PC-9 (cell line): Measurements from ENCODE around the gene AK8.

ENCODE experiments used
- CTCF ChIP-seq: fragments of 200-600 bp; sonication (generic); conservative IDR thresholded peaks from 2 replicates; pipeline ENCODE4 v1.6.1; 2017; ENCODE audit warnings: mixed run types, antibody characterized with exemption, mild to moderate bottlenecking, moderate library complexity
- EZH2 ChIP-seq: fragments of 200-600 bp; sonication (generic); IDR thresholded peaks from 2 replicates; pipeline ENCODE4 v1.8.0; 2017; ENCODE audit warnings: antibody characterized with exemption, low read depth

GRCh38 chr9:132833550-132834121 lies 44.4 kb downstream of the AK8 start:
- TF ChIP-seq CTCF (no peak), EZH2 (no peak)
